GM12801 (cell line): ENCODE results near the gene TP53BP2.

Experiments used
- CTCF ChIP-seq: IDR thresholded peaks from one replicate; pipeline ENCODE4 v1.5.1; 2011; ENCODE audit warnings: control low read depth; ENCODE audit not compliant: insufficient read length; ENCODE audit errors: extremely low read depth

The TP53BP2 gene

GRCh38 chr1:223856386-223856785 is 10.6 kb upstream of the TP53BP2 start:
- no peak for TF ChIP-seq CTCF

GRCh38 chr1:223853748-223854147 is 8.0 kb upstream of the TP53BP2 start:
- no peak for TF ChIP-seq CTCF

GRCh38 chr1:223853275-223853674 is 7.5 kb upstream of the TP53BP2 start:
- TF ChIP-seq CTCF, result no peak

- no peak for TF ChIP-seq CTCF
Measured at GRCh38 chr1:223852337-223852736, 6.6 kb upstream of the TP53BP2 start.

- no peak for TF ChIP-seq CTCF
Measured at GRCh38 chr1:223849352-223850254, 3.9 kb upstream of the TP53BP2 start.

- no peak for TF ChIP-seq CTCF
Measured at GRCh38 chr1:223848536-223848935, 2.8 kb upstream of the TP53BP2 start.

- no peak for TF ChIP-seq CTCF
Measured at GRCh38 chr1:223847781-223848345, 2.1 kb upstream of the TP53BP2 start.
